Kidney (tissue), 14 donors: ENCODE measurements around the gene CCDC50. TPM values are rescaled to one million over a fixed set of nuclear protein-coding genes. Genes with fewer than 3 reads are reported as not detected.
A peak's percentile ranks its signal among the peaks of the same experiment; 100 is the strongest.

Experiments
- DNase-seq, 5 donors: peaks; one replicate each; pipeline ENCODE4 v3.0.0-alpha.2; 2013 to 2020
- FAIRE-seq: peaks from 2 replicates; lab custom pipeline; 2012; peaks lifted over from hg19 to GRCh38; lab: Jason Lieb, UNC
- H3K27ac ChIP-seq, 2 donors: one replicate each; pipeline ENCODE4 v1.7.0; 2013; ENCODE audit warnings: low read depth in 2 of 2, low read length in 2 of 2, inconsistent platforms in 1 of 2
- H3K27me3 ChIP-seq: one replicate; pipeline ENCODE4 v1.7.1; 2013; ENCODE audit warnings: low read length, inconsistent platforms; ENCODE audit not compliant: control insufficient read depth, insufficient read depth
- H3K36me3 ChIP-seq, 3 donors: one replicate each; pipeline versions ENCODE4 v1.7.0 to v1.7.1; 2013; ENCODE audit warnings: low read length in 3 of 3, control low read depth in 1 of 3, inconsistent platforms in 1 of 3; ENCODE audit not compliant: insufficient read depth in 3 of 3, control insufficient read depth in 2 of 3
- H3K4me1 ChIP-seq, 3 donors: one replicate each; pipeline versions ENCODE4 v1.7.0 to v1.7.1; 2013; ENCODE audit warnings: low read length in 3 of 3, inconsistent platforms in 1 of 3, low read depth in 1 of 3; ENCODE audit not compliant: control insufficient read depth in 2 of 3, insufficient read depth in 2 of 3
- H3K4me3 ChIP-seq, 3 donors: one replicate each; pipeline versions ENCODE4 v1.7.0 to v1.8.1; 2013; ENCODE audit warnings: low read length in 3 of 3, control low read depth in 1 of 3, inconsistent platforms in 1 of 3
- H3K9ac ChIP-seq, 3 donors: one replicate each; pipeline versions ENCODE4 v1.7.0 to v1.7.1; 2013; ENCODE audit warnings: low read length in 3 of 3, control low read depth in 1 of 3, inconsistent platforms in 1 of 3
- H3K9me3 ChIP-seq, 3 donors: one replicate each; pipeline versions ENCODE4 v1.7.0 to v1.7.1; 2013; ENCODE audit warnings: low read length in 3 of 3, control low read depth in 1 of 3, inconsistent platforms in 1 of 3; ENCODE audit not compliant: control insufficient read depth in 2 of 3, insufficient read depth in 1 of 3
- CTCF ChIP-seq: IDR thresholded peaks from 3 replicates; pipeline ENCODE4 v1.5.1; 2012; ENCODE audit warnings: mild to moderate bottlenecking, moderate library complexity, borderline replicate concordance; ENCODE audit not compliant: insufficient read depth; ENCODE audit errors: extremely low read depth
- intact Hi-C: fragments of 100-400 bp; cut with DNase I; formaldehyde crosslinking; loops from one replicate; pipeline ENCODE4 v1.11.1; 2022
- polyA plus RNA-seq: library from polyadenylated mRNA; stranded (reverse); fragments of 350-450 nt; fragmentation: Illumina TruSeq; extraction: RNeasy Lipid Tissue Mini Kit (QIAGEN cat#74804); gene quantifications from one replicate; pipeline ENCODE4 v1.2.3, GENCODE V29; 2014; ENCODE audit warnings: low read depth, low replicate concordance; ENCODE audit not compliant: insufficient read depth
- total RNA-seq: library from RNA; stranded (reverse); fragmentation: NEBNext Ultra II Directional; extraction: Animal tissue kit (Norgen Biotek cat#: 25700); gene quantifications from one replicate; pipeline ENCODE4 v1.2.1, GENCODE V29; 2021
- donor health status: control.
- donor health status: control.
- donor health status: control.
- donor health status: control.
- donor health status: control.
- donor health status: DM: yes; HTN: yes; CAD: no.
- donor health status: Normal renal cell carcinoma (clear cell type).

The CCDC50 gene
- total and polyA plus RNA-seq, 2 donors from 2014 or later, result 34.7 to 105 TPM

GRCh38 chr3:191353022-191353777, 24.0 kb downstream of the CCDC50 start:
- Histone ChIP-seq H3K4me1 (peaks cover 0 to 35% (median 0%) of the 10 kb centered on the region in 3 donors), H3K27ac (peak overlapping the region in 1 of 2 donors; percentile 37)

DNA sequence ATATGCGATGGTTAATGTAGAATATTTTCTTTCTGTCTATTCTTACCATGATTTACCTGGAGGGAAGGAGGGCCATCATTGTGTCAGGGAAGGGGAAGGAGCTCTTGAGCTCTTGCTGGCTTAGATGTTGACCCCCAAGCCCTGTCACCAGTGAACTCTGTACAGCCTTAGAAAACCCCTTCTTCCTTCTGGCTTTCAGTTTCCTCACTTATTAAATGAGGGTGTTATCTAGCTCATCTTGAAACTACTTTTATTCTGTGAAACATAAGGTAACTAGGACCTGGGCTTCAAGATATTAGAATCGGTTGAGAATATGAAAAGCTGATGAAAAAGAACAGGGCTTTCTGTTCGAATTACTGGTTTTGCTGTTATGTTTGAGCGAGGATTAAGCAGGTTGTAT, 26.2 kb downstream of the CCDC50 start:
- Histone ChIP-seq H3K9ac (no peak overlapping the region), H3K4me1 (peaks cover 0 to 35% (median 0%) of the 10 kb centered on the region in 3 donors), H3K27me3 (no peaks in the 10 kb centered on the region), H3K36me3 (peaks cover 4 to 16% (median 6%) of the 10 kb centered on the region in 3 donors), H3K9me3 (no peaks in the 10 kb centered on the region), H3K4me3 (no peak overlapping the region), H3K27ac (no peak overlapping the region)
- TF ChIP-seq CTCF, result no peak
- intact Hi-C loops, result no loop called here
- DNase-seq (no peak), FAIRE-seq (no peak)

More at GRCh38 chr3:191353022-191353777, 24.0 kb downstream of the CCDC50 start:
- Histone ChIP-seq H3K4me3 (peak overlapping the region in 1 of 3 donors; percentile 43), H3K9me3 (no peaks in the 10 kb centered on the region), H3K36me3 (peaks cover 0 to 6% (median 3%) of the 10 kb centered on the region in 3 donors), H3K9ac (peak overlapping the region in 1 of 3 donors; percentile 7), H3K27me3 (no peaks in the 10 kb centered on the region)
- no peak for TF ChIP-seq CTCF
- FAIRE-seq (peak; percentile 41), DNase-seq (no peak)
- intact Hi-C loops, result no loop called here

- Histone ChIP-seq H3K4me1 (peaks cover 0 to 33% (median 0%) of the 10 kb centered on the region in 3 donors), H3K27ac (no peak overlapping the region), H3K9me3 (no peaks in the 10 kb centered on the region), H3K36me3 (peaks cover 6 to 27% (median 8%) of the 10 kb centered on the region in 3 donors), H3K9ac (peak overlapping the region in 1 of 3 donors; percentile 15), H3K4me3 (no peak overlapping the region), H3K27me3 (no peaks in the 10 kb centered on the region)
- TF ChIP-seq CTCF, result no peak
- FAIRE-seq (no peak), DNase-seq (peak in 1 of 5 donors; percentile 64)
- intact Hi-C loops, result no loop called here
Measured at GRCh38 chr3:191356631-191357439, 27.6 kb downstream of the CCDC50 start.
